ENCODE measurements around the gene SNRPB2.

DNA sequence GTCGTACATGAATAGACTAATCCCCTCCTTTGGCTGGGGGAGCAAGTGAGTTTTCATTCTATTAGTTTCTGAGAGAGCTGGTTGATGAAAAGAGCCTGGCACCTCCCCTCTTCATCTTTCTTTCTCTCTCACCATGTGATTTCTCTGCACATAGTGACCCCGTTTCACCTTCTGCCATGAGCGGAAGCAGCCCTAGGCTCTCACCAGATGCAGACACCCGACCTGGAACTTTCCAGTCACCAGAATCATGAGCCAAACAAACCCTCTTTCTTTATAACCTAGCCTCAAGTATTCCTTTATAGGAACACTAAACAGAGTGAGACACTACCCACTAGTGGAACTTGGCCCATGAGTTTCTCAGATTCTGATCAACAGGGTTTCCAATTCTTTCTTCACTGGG lies 34.7 kb downstream of the SNRPB2 start:
- TF ChIP-seq POLR2A (IDR thresholded peaks at IDR 0.05; ENCODE audit: low read length), result no peak
- no peak for TF ChIP-seq GATA1 (IDR thresholded peaks at IDR 0.05; ENCODE audit: low read depth, low read length)
